Right lobe of liver (tissue), 4 donors: ENCODE data around the gene IGF1R.

ENCODE experiments used
- CTCF ChIP-seq, 4 donors: fragments of 200-600 bp in 3 of 4; fragments of 450-650 bp in 1 of 4; IDR thresholded peaks; one replicate each; pipeline versions ENCODE4 v1.5.1 to v1.8.0; 2016 to 2022; ENCODE audit warnings: antibody characterized with exemption in 4 of 4, mild to moderate bottlenecking in 2 of 4
- POLR2A ChIP-seq: fragments of 450-650 bp; IDR thresholded peaks from one replicate; pipeline ENCODE4 v1.6.1; 2017; ENCODE audit warnings: antibody characterized with exemption, mild to moderate bottlenecking
- donor health status: DM: no; HTN: no; CAD: no.
- donor health status: DM: no; HTN: no; CAD: no.
- donor health status: DM: no; HTN: yes; CAD: no.

DNA sequence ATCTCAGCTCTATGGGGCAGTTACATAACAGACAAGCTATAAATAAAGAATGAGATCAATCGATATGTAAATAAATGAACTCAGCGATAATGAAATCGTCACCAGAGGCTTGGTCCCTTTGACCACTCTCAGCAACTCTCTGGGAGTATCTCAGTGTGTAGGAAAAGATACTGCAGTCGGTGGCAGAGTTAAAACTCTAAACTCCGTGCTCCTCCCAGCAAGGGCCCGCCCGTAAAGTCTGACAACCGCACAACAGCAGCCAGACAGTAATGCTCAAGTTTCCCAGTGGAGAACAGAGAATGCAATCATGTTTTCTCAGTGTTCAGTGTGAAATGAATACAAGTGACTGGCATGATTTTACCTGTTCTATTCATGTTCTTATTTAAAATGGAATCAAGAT, 28.3 kb upstream of the IGF1R start:
- TF ChIP-seq CTCF (IDR thresholded peaks at IDR 0.05) (no peak), POLR2A (no peak)
